Measurements from ENCODE around the gene PGAP2. TPM values are rescaled to one million over a fixed set of nuclear protein-coding genes. Genes with fewer than 3 reads are reported as not detected.

PGAP2 gene
- total and polyA plus RNA-seq, 8 donors, result 4.7 to 23.8 (median 13.2) TPM

- H3K9me3 ChIP-seq, result no peaks in the 10 kb centered on the region
- no peaks in the 10 kb centered on the region for H3K36me3 ChIP-seq
- TF ChIP-seq EP300 (IDR thresholded peaks at IDR 0.05) (no peak), POLR2A (IDR thresholded peaks at IDR 0.05) (no peak), POLR2AphosphoS5 (IDR thresholded peaks at IDR 0.05) (no peak)
- TF ChIP-seq, protein P1, sequence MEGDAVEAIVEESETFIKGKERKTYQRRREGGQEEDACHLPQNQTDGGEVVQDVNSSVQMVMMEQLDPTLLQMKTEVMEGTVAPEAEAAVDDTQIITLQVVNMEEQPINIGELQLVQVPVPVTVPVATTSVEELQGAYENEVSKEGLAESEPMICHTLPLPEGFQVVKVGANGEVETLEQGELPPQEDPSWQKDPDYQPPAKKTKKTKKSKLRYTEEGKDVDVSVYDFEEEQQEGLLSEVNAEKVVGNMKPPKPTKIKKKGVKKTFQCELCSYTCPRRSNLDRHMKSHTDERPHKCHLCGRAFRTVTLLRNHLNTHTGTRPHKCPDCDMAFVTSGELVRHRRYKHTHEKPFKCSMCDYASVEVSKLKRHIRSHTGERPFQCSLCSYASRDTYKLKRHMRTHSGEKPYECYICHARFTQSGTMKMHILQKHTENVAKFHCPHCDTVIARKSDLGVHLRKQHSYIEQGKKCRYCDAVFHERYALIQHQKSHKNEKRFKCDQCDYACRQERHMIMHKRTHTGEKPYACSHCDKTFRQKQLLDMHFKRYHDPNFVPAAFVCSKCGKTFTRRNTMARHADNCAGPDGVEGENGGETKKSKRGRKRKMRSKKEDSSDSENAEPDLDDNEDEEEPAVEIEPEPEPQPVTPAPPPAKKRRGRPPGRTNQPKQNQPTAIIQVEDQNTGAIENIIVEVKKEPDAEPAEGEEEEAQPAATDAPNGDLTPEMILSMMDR (IDR thresholded peaks at IDR 0.05), result no peak
- H3K27ac ChIP-seq, result peak overlapping the region; percentile 18 to 77 (median 63)
- H3K4me1 ChIP-seq, result peaks cover 40 to 89% (median 63%) of the 10 kb centered on the region in 4 donors
- intact Hi-C loops (cut with DNase I; ENCODE audit: low total_unique reads), result no loop called here
- 58 to 70% (median 67%) methylated on average over 5 of the region's 5 CpGs for WGBS, 5 donors
- no peaks in the 10 kb centered on the region for H3K27me3 ChIP-seq
- no peak overlapping the region for H3K4me3 ChIP-seq
- peak; percentile 29 to 48 for DNase-seq
Measured at GRCh38 chr11:3866206-3866605, 57.8 kb downstream of the PGAP2 start.

DNA sequence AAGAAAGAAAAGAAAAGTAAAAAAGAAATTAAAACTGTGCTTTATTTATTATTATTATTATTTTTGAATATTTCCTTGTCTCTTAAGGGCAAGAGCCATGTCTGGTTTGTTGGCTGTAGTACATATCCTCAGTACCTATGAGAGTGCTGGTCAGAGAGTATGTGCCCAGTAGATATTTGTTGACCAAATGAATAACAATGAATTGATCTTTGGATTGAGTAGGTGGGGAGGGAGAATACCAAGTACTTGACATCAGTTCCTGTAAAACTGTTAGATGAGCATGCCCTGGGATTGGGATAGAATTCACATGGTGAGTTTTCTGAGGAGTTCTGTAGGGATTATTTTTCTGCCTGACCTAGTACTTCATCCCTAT, 58.5 kb downstream of the PGAP2 start:
- H3K4me1 ChIP-seq, result peaks cover 39 to 87% (median 58%) of the 10 kb centered on the region in 4 donors
- DNase-seq, result no peak
- peak overlapping the region in 4 of 5 donors; percentile 63 to 77 (median 73) for H3K27ac ChIP-seq
- no peaks in the 10 kb centered on the region for H3K27me3 ChIP-seq
- intact Hi-C loops (cut with DNase I; ENCODE audit: low total_unique reads), result no loop called here
- no peaks in the 10 kb centered on the region for H3K36me3 ChIP-seq
- H3K9me3 ChIP-seq, result no peaks in the 10 kb centered on the region
- H3K4me3 ChIP-seq, result no peak overlapping the region
- no peak for TF ChIP-seq POLR2AphosphoS5 (IDR thresholded peaks at IDR 0.05)
- TF ChIP-seq EP300 (IDR thresholded peaks at IDR 0.05), result no peak
- TF ChIP-seq, protein P1 (IDR thresholded peaks at IDR 0.05), result no peak
- TF ChIP-seq POLR2A (IDR thresholded peaks at IDR 0.05), result no peak

DNA sequence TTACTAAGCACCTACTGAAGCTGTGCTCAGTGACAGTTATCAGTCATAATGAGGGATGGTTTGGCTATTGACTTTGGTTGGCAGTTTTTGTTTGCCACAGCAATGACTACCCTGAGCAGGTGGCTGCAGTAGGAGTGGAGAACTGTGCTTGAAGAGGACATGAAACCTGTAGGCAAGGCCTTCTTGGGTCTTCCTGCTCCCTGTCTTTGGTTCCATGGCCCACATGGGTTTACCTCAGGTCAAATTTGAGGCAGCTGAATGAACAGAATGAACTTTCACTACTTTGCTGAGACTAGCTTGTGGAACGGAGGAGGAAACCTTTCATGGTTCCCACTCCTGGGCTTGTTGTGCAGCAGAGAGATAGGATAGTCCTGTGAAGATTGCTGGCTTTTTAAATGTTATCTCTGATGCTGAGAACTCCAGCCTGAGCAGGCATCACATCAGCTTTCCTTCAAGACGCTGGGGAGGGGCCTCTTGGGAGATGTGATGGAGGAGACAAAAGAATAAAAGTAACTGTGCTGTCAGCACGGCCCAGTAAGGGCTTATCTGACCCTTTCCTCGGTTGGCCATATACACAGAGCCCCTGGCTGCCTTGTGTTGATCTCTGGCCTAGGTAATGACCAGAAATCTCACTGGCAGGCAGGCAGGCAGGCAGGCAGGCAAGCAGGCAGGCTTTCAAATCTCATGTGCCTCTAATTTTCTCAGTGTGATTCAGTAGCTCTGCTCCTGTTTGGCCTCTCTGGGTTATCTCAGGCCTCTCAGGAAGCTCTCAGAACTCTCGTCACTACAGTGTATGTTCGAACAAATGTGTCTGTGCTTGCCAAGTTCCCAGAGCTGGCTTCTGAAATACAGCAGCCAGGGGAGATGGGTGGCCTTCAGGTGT, 59.1 kb downstream of the PGAP2 start:
- no peaks in the 10 kb centered on the region for H3K9me3 ChIP-seq
- intact Hi-C loops (cut with DNase I; ENCODE audit: low total_unique reads), result no loop called here
- H3K27ac ChIP-seq, result peak overlapping the region; percentile 33 to 77 (median 70)
- peaks cover 38 to 80% (median 54%) of the 10 kb centered on the region in 4 donors for H3K4me1 ChIP-seq
- 20 to 31% (median 28%) methylated on average over 6 of the region's 6 CpGs for WGBS, 5 donors
- TF ChIP-seq POLR2AphosphoS5 (IDR thresholded peaks at IDR 0.05), result no peak
- no peak for TF ChIP-seq POLR2A (IDR thresholded peaks at IDR 0.05)
- TF ChIP-seq EP300 (IDR thresholded peaks at IDR 0.05), result no peak
- TF ChIP-seq, protein P1 (IDR thresholded peaks at IDR 0.05), result no peak
- H3K36me3 ChIP-seq, result no peaks in the 10 kb centered on the region
- H3K27me3 ChIP-seq, result no peaks in the 10 kb centered on the region
- no peak overlapping the region for H3K4me3 ChIP-seq
- DNase-seq, result peak; percentile 35 to 72

- Histone ChIP-seq H3K4me3 (no peak overlapping the region), H3K4me1 (peaks cover 23 to 84% (median 40%) of the 10 kb centered on the region in 4 donors), H3K27ac (no peak overlapping the region), H3K27me3 (no peaks in the 10 kb centered on the region), H3K36me3 (no peaks in the 10 kb centered on the region), H3K9me3 (no peaks in the 10 kb centered on the region)
- no peak for TF ChIP-seq POLR2A (IDR thresholded peaks at IDR 0.05)
- TF ChIP-seq, protein P1 (IDR thresholded peaks at IDR 0.05), result no peak
- DNase-seq, result no peak
- intact Hi-C loops (cut with DNase I; ENCODE audit: low total_unique reads), result no loop called here
- 82 to 89% (median 86%) methylated on average over 2 of the region's 2 CpGs for WGBS, 5 donors
Measured at GRCh38 chr11:3873712-3874349, 65.5 kb downstream of the PGAP2 start.

Small RNA genes within 50 kb of the gene (small RNA-seq; reads per million reads assigned to genes)
- 0 reads per million in 4 donors for gene RNU7-50P

Other genes starting within 250 kb of the PGAP2 start
- gene ART5, start 166.6 kb upstream of the PGAP2 start, total RNA-seq, result not detected
- gene ART5, start 166.6 kb upstream of the PGAP2 start, polyA plus RNA-seq, result under 1 TPM in 2 of 3 donors, not detected in 1; 0.45 to 0.62 TPM
- gene ART1, start 163.4 kb upstream of the PGAP2 start, total RNA-seq, result not detected
- not detected for gene ART1, start 163.4 kb upstream of the PGAP2 start, polyA plus RNA-seq
- gene CHRNA10, start 137.2 kb upstream of the PGAP2 start, total RNA-seq, result 10 to 100 TPM in 1 of 5 donors, 1 to 10 TPM in 2, under 1 TPM in 1, not detected in 1; 0.18 to 22.6 (median 1.4) TPM
- gene CHRNA10, start 137.2 kb upstream of the PGAP2 start, polyA plus RNA-seq, result 1 to 10 TPM in 1 of 3 donors, under 1 TPM in 1, not detected in 1; 0.56 to 1.2 TPM
- gene NUP98, start 11.0 kb upstream of the PGAP2 start, total RNA-seq, result 100 to 1,000 TPM in 1 of 5 donors, 10 to 100 TPM in 4; 43.3 to 132 (median 74.3) TPM
- 10 to 100 TPM; 16.2 to 17.6 (median 16.6) TPM for gene NUP98, start 11.0 kb upstream of the PGAP2 start, polyA plus RNA-seq
- 100 to 1,000 TPM in 1 of 5 donors, 10 to 100 TPM in 3, 1 to 10 TPM in 1; 5.9 to 101 (median 26.7) TPM for gene RHOG, start 32.4 kb downstream of the PGAP2 start, total RNA-seq
- gene RHOG, start 32.4 kb downstream of the PGAP2 start, polyA plus RNA-seq, result 10 to 100 TPM; 39.8 to 55.5 (median 50.9) TPM
- gene STIM1, start 47.1 kb downstream of the PGAP2 start, total RNA-seq, result 10 to 100 TPM; 21.4 to 70.7 (median 49.8) TPM
- 10 to 100 TPM in 1 of 3 donors, 1 to 10 TPM in 2; 8.7 to 17.1 (median 9.8) TPM for gene STIM1, start 47.1 kb downstream of the PGAP2 start, polyA plus RNA-seq